GM21528 (cell line): ENCODE measurements around the gene PGLYRP4.

ENCODE experiments used
- ATAC-seq: cut with Tn5 transposase; IDR thresholded peaks from one replicate; pipeline ENCODE4 v1.9.1; 2021; ENCODE audit warnings: mild to moderate bottlenecking, moderate library complexity; ENCODE audit not compliant: unreplicated experiment, low FRiP score

PGLYRP4 gene, protein sequence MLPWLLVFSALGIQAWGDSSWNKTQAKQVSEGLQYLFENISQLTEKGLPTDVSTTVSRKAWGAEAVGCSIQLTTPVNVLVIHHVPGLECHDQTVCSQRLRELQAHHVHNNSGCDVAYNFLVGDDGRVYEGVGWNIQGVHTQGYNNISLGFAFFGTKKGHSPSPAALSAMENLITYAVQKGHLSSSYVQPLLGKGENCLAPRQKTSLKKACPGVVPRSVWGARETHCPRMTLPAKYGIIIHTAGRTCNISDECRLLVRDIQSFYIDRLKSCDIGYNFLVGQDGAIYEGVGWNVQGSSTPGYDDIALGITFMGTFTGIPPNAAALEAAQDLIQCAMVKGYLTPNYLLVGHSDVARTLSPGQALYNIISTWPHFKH

DNA sequence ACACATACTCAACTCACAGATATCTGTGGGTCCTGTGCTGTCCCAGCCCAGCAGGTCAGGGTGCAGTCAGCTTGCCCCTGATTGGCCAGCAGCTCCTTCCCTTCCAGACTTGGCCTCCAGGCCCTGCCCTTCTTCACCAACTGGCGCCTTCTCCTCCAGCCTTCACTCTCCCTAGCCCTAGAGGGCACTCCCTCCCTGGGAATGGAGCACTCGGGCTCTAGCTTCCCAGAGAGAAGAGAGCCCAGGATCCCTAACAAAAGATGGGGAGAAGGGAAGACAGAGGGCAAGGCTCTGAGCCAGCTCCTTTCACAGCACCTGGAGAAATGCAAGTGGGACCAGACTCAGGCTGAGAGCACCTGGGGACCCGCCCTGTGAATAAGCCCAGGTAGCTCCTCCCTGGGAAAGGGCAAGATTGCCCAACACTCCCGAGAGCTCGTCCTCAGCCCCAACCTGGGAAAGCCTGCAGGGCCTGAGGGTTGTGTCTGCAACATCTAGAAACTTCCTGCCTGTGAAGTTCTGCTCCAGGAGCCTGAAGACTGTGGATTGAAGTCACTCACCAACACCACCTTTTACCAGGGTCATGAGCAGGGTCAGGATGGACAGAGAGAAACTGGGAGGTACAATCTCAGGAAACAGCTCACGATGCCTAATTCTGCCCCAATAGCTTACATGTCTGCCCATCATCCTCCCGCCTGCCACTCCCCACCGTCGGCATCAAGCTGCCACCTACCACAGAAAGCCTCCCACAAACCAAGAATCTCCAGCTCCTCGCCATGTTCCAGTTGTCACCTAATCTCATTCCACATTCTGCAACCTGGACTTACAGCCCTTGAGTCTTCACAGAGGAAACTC, at the start of gene PGLYRP4:
PGLYRP4 (minus strand) TSS at position 331 of the 852 bp plus-strand sequence. CDS start 909 bp downstream, outside the sequence.
- ATAC-seq, result no peak

DNA sequence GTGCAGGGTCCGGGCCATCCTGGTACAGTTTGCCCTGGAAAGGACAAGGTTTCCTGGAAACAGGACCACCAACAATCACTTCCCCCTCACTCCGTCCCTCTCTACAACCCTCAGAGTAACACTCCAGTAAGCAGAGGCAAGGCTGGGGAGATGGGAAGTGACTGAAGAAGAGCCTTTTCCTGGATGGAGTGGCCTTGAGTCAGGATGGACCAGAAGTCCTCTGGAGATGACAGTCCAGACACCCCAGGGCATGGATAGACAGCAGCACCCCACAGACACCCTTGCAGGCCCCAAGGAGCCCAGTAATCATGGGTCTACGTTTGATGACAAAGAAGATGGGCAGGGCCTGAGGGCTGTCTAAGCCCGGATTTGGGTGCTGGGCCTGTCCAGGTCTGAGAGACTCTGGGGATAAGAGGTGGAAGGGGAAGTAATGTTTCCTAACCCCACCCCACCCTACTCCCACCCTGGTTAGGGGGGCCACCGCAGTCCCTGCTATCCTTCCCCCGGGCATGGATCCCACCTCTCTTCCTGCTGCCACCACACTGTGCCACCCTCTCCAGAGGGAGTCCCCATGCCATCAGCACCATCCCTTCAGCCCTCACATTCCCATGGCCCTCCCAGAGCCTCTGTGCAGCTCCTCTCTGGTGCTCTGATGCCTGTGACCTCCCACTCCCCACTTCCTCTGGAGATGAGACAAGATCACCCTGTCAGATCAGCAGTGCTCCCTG, 49.4 kb upstream of the PGLYRP4 start:
- no peak for ATAC-seq

DNA sequence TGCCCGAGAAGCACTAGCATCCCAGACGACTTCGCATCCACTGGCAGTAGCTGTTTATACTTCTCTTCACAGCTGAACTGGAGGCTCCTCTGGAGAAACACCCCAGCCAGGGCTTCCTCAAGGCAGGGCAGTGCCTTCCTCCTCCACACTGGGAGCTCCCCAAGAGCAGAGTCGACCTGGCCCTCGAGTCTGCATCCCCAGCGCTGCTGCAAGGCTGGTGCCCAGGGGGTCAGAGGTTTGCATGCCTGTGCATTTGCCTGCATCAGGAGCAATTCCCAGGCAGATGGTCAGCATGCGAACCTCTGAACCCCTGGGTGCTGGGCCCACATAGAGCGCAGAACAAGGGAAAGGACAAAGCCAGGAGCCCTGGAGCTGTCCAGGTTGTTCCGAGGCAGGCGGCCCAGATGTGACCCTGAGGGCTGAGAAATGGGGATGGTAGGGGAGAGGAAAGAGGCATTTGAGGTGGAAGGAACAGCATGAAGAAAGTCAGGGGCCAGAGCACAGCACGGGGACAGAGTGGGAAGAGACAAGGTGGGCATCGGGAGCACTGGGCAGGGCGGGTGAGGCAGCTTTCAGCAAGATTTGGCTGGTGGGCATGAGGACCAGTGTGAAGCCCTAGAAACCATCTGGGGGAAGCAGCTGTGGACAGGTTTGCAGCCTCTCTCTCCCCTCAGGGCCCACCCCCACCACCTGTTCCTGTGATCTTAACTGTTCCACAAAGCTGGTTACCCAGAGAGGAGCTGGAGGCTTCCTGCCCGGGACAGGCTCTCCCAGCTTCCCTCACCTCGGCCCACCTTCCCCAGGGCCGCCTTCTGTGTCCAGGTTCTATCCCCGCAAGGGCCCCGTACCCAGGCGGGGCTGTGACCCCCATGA, 48.6 kb upstream of the PGLYRP4 start:
- ATAC-seq, result no peak

DNA sequence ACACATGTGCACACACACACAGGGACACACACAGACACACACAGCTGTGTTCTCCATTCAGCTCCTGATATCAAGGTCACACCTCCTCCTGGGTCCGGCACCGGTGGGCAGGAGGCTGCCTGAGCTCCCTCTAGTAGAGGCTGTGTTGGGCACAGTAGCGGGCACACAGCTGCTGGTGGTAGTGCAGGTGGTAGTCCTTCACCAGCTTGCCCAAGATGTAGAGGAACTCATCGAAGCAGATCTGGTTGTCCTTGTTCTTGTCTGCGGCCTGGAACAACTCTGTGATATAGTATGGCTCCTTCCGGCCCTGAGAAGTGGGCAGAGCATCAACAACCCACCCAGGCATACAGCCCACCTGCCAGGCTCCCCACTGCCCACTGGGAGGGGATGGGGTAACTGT, 47.8 kb upstream of the PGLYRP4 start:
- ATAC-seq, result no peak

DNA sequence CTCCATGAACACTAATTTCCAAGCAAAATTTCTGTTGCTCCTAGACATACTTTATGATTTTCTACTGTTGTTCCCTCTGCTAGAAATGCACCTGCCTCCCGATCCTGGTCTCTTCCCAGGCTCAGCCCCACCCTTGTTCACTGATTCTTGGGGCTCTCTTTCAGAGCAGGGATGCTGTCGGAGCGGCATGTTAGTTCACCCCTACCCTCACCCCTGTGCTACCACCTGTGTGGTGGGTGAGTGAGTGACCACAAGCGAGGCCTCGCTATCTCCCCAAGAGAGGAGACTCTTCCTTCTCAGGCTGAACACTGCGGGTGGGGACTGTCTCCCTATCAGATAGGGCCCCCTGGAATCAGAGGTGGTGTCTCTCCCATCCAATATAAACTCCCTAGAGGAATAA, 47.1 kb upstream of the PGLYRP4 start:
- ATAC-seq, result no peak

DNA sequence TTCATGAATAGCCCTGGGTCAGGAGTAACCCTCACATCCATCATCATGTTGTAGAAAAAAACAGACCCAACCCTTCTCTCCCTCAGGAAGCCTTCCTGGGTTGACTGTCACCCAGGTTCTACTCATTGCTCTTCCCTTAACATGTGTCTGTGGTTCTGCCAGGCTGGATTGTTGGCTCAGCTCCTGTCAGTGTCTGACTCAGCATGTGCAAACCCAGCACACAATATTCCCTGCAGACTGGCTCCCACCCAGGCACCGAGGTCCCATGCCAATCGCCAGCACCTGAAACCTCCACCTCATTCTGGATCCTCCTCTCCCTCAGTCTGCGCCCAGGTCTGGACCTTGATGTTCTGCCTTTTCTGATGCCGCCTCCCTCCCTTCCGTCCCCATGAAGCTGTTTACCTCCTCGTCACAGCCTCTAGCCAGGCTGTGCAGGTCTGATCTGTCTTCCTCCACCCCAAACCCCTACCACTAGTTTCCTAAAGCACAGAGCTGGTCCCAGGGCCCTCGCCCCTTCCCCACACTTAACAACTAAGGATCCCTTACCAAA, 46.6 kb upstream of the PGLYRP4 start:
- ATAC-seq, result no peak

DNA sequence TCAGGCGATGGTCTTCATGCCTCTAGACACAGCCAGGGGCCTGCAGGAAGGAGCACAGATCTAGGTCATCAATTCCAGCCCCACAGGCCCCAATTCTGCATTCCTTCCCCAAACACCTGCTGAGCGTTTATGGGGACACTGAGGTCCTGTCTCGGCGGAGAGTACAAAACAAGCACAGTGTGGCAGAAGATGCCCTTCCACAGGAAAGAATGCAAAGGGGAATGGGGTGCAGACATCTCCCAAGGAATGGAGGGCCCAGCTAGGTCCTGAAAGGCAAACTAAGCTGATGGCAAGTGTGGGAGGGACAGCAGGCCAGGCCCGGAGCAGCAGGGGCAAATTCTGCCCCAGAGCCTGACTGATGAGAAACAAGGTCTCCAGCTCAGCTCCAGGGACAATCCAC, 45.8 kb upstream of the PGLYRP4 start:
- no peak for ATAC-seq

DNA sequence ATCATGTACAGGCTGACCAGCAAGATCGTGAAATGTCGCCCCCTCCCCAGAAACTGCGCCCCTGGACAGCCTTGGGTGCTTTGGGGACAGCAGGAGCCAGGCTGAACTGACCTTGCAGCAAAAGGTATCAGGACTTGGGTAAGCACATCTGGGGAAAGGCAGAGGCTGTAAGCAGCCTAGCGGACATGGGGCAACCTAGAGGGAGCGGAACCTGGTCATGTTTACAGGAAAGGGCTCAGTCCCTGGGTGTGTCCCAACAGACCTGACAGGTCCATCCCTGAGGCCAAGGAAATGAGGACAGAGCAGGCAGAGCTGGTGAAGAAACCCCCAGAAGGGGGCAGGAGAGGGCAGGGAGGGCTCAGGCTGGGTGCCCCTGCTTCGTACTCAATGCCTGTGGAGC, 45.3 kb upstream of the PGLYRP4 start:
- ATAC-seq, result no peak

DNA sequence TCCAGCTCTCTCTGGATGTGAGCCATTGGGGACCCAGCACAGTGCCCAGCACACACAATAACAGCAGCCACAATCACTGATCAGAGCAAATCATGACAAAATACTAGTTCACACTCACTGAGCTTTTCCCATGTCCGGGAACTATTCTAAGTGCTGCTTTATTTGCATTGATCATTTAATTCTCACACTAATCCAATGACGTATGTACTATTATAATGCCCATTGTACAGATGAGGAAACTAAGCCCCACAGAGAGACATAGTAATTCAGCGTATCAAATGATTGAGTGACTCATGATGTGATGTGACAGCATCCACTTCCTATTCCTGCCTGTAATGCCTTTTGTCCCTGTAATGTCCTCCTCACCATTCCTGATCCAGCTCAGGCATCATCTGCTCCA, 44.2 kb upstream of the PGLYRP4 start:
- no peak for ATAC-seq

DNA sequence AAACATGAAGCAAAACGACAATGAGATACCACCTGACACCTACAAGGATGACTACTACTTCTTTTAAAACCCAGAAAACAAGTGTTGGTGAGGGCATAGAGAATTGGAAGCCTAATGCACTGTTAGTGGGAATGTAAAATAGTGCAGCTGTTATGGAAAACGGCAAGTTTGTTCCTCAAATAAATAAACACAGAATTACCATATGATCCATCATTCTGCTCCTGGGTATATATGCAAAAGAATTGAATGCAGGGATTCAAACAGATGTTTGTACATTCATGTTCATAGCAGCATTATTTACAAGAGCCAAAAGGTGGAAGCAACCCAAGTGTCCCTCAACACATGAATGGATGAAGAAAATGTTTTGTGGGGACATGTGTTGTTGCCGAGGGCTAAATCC, 43.6 kb upstream of the PGLYRP4 start:
- ATAC-seq, result no peak

DNA sequence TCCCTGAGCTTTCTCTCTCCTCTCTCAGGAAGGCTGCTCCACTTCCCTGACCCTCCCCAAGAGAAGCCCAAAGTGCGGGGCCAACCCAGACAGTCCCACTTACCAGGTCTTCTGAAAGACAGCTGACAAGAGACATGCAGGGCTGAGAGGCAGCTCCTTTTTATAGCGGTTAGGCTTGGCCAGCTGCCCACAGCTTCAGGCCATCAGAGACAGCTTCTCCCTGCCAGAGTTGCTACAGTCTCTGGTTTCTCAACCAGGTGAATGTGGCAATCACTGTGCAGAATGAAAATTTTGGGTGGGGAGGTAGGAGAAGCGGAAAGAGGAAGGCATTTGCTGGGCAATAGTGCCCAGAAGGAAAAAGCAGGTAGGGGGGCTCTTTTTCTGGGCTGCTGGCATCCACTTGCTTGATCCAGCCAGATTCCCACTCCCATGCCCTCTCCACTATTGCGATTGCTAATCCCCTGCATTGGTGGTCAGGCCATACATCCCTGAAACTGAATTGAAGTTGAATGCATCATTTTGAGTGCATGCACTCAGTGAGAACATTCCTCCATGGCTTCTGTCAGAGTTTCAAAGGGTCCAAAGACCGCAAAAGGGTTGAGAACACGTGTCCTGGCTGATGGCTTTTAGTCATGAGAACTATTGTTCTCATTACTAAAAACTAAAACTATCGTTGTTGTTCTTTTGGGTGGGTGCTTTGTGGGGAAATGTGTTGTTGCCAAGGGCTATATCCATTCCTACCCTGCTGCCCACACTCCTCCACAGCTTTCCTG, 42.5 kb upstream of the PGLYRP4 start, which contains the start of gene S100A8:
S100A8 (minus strand) TSS at position 136 of the 773 bp plus-strand sequence. CDS start 538 bp downstream, outside the sequence.
- no peak for ATAC-seq

DNA sequence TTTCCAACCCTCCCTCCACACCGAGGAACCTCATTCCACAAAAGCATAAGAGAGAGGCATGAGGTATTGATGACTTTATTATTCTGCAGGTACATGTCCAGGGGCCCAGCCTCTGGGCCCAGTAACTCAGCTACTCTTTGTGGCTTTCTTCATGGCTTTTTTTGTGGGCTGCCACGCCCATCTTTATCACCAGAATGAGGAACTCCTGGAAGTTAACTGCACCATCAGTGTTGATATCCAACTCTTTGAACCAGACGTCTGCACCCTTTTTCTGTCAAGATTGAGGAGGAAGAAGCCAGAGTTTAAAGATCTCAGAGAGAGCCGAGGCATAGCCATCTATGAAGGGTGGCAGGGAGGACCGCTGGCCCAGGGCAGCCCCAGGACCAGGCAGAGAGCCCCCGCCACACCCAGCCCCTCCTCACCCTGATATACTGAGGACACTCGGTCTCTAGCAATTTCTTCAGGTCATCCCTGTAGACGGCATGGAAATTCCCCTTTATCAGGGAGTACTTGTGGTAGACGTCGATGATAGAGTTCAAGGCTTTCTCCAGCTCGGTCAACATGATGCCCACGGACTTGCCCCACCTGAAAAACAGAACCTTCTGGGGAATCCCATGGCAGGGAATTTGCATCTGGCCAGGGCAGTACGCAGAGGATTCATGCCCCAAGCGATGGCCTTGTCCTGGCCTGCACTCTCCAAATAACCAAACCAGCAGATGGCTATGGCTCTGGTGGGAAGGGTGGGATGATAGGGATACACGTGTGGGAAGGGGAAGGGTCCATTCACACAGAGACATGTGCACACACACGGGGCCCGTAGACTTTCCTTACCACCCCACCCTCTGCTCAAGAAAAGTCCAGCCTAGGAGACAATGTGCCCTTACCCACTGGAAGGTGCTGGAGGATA, 41.6 kb upstream of the PGLYRP4 start:
- ATAC-seq, result no peak

DNA sequence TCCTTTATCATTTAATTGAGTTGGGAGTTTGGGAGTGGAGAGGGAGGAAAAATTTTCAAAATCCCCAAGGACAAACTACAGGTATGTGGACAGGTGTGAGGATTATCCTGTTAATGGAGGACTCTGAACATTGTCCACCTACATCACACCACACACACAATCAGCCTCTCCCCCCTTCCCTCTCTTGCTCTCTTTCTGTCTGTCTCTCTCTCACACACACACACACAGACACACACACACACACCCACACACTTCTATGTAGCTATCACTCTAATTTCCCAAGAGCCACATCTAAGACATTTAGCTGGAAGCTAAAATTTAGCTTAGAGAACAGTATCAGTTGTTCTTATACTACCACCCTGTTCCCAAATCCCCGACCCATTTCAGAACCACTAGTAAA, 40.8 kb upstream of the PGLYRP4 start:
- ATAC-seq, result no peak

DNA sequence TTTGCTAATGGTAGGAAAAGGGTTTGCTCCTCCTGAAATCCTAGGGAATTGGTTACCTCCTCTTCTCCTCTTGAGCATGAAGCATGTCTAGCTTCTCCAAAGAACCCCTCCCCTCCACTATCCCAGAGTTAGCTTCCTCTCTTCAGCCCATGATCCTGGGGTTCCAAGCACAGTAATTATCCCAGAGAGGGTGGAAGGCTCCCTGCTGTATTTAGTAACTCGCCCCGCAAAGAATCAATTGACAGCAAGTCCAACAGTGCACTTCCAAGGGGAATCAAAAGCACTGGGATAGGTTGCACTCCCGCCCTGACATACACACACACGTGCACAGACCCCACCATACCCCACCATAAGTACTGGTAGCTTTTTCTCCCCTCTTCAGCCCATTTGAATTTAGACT, 39.1 kb upstream of the PGLYRP4 start:
- ATAC-seq, result no peak

DNA sequence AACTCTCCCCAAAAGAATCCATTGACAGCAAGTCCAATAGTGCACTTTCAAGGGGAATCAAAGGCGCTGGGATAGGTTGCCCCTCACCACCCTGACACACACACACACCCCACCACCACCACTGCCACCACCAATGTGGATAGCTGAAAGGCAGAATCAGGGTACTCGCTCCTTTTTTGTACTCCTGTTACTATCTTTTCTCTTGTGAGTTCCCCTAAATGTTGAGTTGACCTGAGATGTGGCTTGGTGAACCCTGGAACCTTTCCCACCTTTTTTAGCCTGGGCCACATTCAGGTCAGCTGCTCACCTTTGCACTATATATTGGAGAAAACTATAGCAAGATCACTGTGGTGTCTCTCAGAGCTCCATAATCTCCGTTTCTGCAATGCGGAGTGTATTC, 38.4 kb upstream of the PGLYRP4 start:
- ATAC-seq, result no peak

DNA sequence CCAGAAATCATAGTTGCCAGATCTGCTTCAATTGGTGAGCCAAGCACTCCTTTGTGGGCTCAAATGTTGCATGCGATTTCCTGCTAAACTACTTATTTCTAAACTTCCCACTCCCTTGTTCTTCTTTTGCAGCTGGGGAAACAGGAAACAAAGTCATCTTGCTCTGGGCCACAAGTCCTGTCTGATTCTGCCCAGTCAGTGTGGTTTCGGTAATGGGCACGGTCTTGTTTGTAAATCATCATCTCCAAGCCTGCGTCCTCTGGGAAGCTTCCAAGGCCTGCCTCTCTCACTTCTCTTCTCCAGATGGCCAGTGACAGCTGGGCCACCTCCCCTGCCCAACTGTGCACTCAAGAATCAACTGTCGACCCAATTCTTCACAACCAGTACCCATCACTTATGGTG, 37.9 kb upstream of the PGLYRP4 start:
- ATAC-seq, result no peak

DNA sequence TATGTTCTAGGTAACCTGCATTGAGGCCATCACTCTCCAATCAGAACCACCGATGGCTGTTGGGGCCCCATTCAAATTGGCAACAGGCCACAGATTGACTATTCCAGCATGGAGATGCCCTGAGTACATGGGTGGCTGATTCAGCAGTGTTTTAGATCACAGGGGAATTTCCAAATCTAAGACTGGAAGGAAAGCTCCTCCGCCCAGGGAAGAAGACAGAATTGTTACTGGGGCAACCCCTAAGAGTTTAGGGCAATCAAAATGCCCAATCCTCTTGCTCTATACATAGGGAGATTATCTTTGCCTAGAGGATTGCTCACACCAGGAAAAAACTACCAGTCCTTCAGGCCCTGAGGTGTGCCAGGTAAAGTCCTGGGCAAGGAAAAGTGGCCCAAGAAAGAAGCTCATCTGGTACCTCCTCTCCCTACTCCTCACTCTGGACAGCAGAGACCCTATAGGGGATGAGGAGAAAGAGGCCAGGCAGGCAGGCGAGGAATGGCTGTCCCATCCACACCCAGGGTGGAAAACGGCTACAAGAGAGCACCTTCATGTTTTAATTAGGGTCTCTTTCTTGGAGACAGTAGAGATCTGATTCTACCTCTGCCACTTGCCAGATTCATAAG, 36.4 kb upstream of the PGLYRP4 start:
- ATAC-seq, result no peak

DNA sequence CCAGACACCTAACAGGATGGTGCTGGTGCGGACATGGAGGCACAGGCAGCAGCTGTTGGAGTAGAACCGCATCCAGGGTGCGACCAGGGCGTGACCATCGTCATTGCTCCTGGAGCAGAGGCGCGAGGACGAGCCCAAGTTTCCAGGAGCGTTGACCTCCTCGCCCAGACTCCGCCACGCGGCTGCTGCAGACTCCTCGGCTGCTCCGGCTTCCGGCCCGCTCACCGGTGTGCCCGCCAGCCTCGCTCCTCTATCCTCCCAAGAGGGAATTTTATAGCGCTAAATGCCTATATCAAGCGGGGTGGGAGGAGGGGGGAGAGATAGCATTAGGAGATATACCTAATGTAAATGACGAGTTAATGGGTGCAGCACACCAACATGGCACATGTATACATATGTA, 32.1 kb upstream of the PGLYRP4 start:
- ATAC-seq, result no peak
